ENCODE results near the gene SCARF2.

GRCh38 chr22:20442485-20443284, 5.1 kb upstream of the SCARF2 start:
- no peak for TF ChIP-seq CTCF (IDR thresholded peaks at IDR 0.05)
- no peak for TF ChIP-seq POLR2AphosphoS5 (IDR thresholded peaks at IDR 0.05)
- TF ChIP-seq EP300 (IDR thresholded peaks at IDR 0.05), result no peak
